B cell (primary cell): ENCODE measurements around the gene MRPL54. TPM values are rescaled to one million over a fixed set of nuclear protein-coding genes. Genes with fewer than 3 reads are reported as not detected.

Experiments
- ATAC-seq: fragments of 200-7000 bp; cut with Tn5 transposase; one replicate; pipeline ENCODE4 v1.10.0; 2021; ENCODE audit warnings: low read depth, mild to moderate bottlenecking, moderate number of reproducible peaks, moderate library complexity
- CTCF ChIA-PET: fragments of 350-600 bp; sonication (Branson Sonifier 250); formaldehyde crosslinking; loops from one replicate; lab custom pipeline; 2021; ENCODE audit warnings: antibody characterized with exemption, inconsistent platforms; lab: Charles Lee
- POLR2A ChIA-PET: fragments of 350-600 bp; sonication (Branson Sonifier 250); formaldehyde crosslinking; loops from one replicate; lab custom pipeline; 2021; ENCODE audit warnings: antibody characterized with exemption; lab: Charles Lee
- DNase-seq: peaks from one replicate; pipeline ENCODE4 v3.0.0; 2013
- H2AFZ ChIP-seq: 2 replicates; pipeline ENCODE4 v1.6.1; 2012; ENCODE audit warnings: mild to moderate bottlenecking, low read depth, low read length; ENCODE audit not compliant: insufficient read depth, poor library complexity, severe bottlenecking
- H3K27ac ChIP-seq, 2 donors: 1 replicate in 1 of 2; 2 replicates in 1 of 2; pipeline ENCODE4 v1.5.1; 2012 to 2013; ENCODE audit warnings: low read length in 2 of 2, mild to moderate bottlenecking in 2 of 2, moderate library complexity in 1 of 2
- H3K27me3 ChIP-seq, 4 experiments: fragments of 200-600 bp in 1 of 4; sonication (generic) in 1 of 4; replicated peaks in 1 of 4; 1 replicate in 2 of 4; 2 replicates in 2 of 4; pipeline versions ENCODE4 v1.6.1 to v1.7.0; 2013 to 2016; ENCODE audit warnings: low read length in 3 of 4, mild to moderate bottlenecking in 2 of 4, mixed read lengths in 1 of 4, moderate library complexity in 1 of 4; ENCODE audit not compliant: insufficient read depth in 4 of 4, control insufficient read depth in 3 of 4; ENCODE audit errors: control extremely low read depth in 1 of 4
- H3K36me3 ChIP-seq, 2 experiments: replicated peaks in 1 of 2; 1 replicate in 1 of 2; 2 replicates in 1 of 2; pipeline versions ENCODE4 v1.6.1 to v1.7.1; 2013; ENCODE audit warnings: low read length in 1 of 2; ENCODE audit not compliant: insufficient read depth in 2 of 2, control insufficient read depth in 1 of 2; ENCODE audit errors: control extremely low read depth in 1 of 2, extremely low read depth in 1 of 2
- H3K4me1 ChIP-seq, 2 donors: fragments of 200-600 bp in 1 of 2; sonication (generic) in 1 of 2; 1 replicate in 1 of 2; 2 replicates in 1 of 2; pipeline versions ENCODE4 v1.5.1 to v1.6.1; 2013 to 2017; ENCODE audit warnings: low read length in 2 of 2; ENCODE audit not compliant: control insufficient read depth in 2 of 2, insufficient read depth in 2 of 2
- H3K4me2 ChIP-seq: replicated peaks from 2 replicates; pipeline ENCODE3; 2012; ENCODE audit warnings: mild to moderate bottlenecking, low read depth, low read length; ENCODE audit not compliant: poor library complexity, severe bottlenecking
- H3K4me3 ChIP-seq, 5 experiments: fragments of 200-600 bp in 1 of 5; sonication (generic) in 1 of 5; 1 replicate in 3 of 5; 2 replicates in 2 of 5; pipeline versions ENCODE4 v1.5.1 to v1.7.0; 2011 to 2016; ENCODE audit warnings: low read length in 4 of 5, mild to moderate bottlenecking in 4 of 5, low read depth in 2 of 5, control low read depth in 1 of 5, moderate library complexity in 1 of 5; ENCODE audit not compliant: insufficient read depth in 1 of 5; ENCODE audit errors: control extremely low read depth in 1 of 5, extremely low read depth in 1 of 5
- H3K79me2 ChIP-seq: fragments of 200-600 bp; sonication (generic); one replicate; pipeline ENCODE4 v1.6.0; 2016; ENCODE audit warnings: low read length; ENCODE audit not compliant: control insufficient read depth, insufficient read depth
- H3K9ac ChIP-seq: fragments of 200-600 bp; sonication (generic); 2 replicates; pipeline ENCODE4 v1.6.1; 2017; ENCODE audit warnings: mild to moderate bottlenecking, low read length, moderate library complexity
- H3K9me3 ChIP-seq, 3 donors: one replicate each; pipeline versions ENCODE4 v1.6.1 to v1.7.1; 2013; ENCODE audit warnings: low read length in 2 of 3; ENCODE audit not compliant: control insufficient read depth in 2 of 3, insufficient read depth in 1 of 3; ENCODE audit errors: control extremely low read depth in 1 of 3
- H4K20me1 ChIP-seq: 2 replicates; pipeline ENCODE4 v1.6.0; 2012; ENCODE audit warnings: mild to moderate bottlenecking, low read length; ENCODE audit not compliant: insufficient read depth, control insufficient read depth, poor library complexity, severe bottlenecking
- H3K27ac Mint-ChIP-seq: one replicate; pipeline ENCODE4 v1.8.0; 2021; ENCODE audit warnings: mixed read lengths
- H3K27me3 Mint-ChIP-seq: one replicate; pipeline ENCODE4 v1.8.0; 2021; ENCODE audit warnings: mixed read lengths
- H3K4me1 Mint-ChIP-seq: one replicate; pipeline ENCODE4 v1.8.0; 2021; ENCODE audit warnings: mixed read lengths
- H3K4me3 Mint-ChIP-seq: one replicate; pipeline ENCODE4 v1.8.0; 2021; ENCODE audit warnings: mixed read lengths
- H3K9me3 Mint-ChIP-seq: one replicate; pipeline ENCODE4 v1.8.0; 2022; ENCODE audit warnings: mixed read lengths; ENCODE audit not compliant: insufficient read depth
- EZH2 ChIP-seq: IDR thresholded peaks from 2 replicates; pipeline ENCODE4 v1.6.1; 2012; ENCODE audit warnings: borderline replicate concordance, low read depth, mild to moderate bottlenecking, moderate library complexity, low read length; ENCODE audit not compliant: insufficient read depth, poor library complexity, severe bottlenecking
- WGBS: methylation state at CpG from one replicate; pipeline ENCODE4 v1.1.5; 2013; ENCODE audit warnings: missing lambda C conversion rate; ENCODE audit not compliant: insufficient coverage; 5-methylcytosine and 5-hydroxymethylcytosine counted together
- intact Hi-C: fragments of 100-400 bp; cut with micrococcal nuclease; formaldehyde crosslinking; loops from one replicate; pipeline ENCODE4 v1.10.0; 2022
- polyA minus RNA-seq: library from RNA; depleted of rRNA, polyadenylated mRNA; stranded (reverse); fragments of >200 nt; gene quantifications from 2 replicates; pipeline ENCODE4 v1.2.3, GENCODE V29; 2012
- polyA plus RNA-seq: library from polyadenylated mRNA; depleted of rRNA; stranded (reverse); fragments of >200 nt; gene quantifications from 2 replicates; pipeline ENCODE4 v1.2.3, GENCODE V29; 2012
- total RNA-seq, 2 donors: library from RNA; stranded (reverse); fragments of 120-200 nt in 1 of 2; gene quantifications; 1 replicate in 1 of 2; 2 replicates in 1 of 2; pipeline versions ENCODE4 v1.2.3 to v1.2.4, GENCODE V29; 2013 to 2022
- TF ChIP-seq, protein P1 (sequence below): fragments of 200-600 bp; IDR thresholded peaks from one replicate; pipeline ENCODE4 v1.8.0; 2022; ENCODE audit warnings: antibody characterized with exemption, mild to moderate bottlenecking

MRPL54 gene
- total RNA-seq, result 48.6 and 54.3 TPM in 2 replicates
- 66.3 TPM for total RNA-seq (2013)
- polyA plus RNA-seq, result 75.1 and 95.9 TPM in 2 replicates
- 43.0 and 66.2 TPM in 2 replicates for polyA minus RNA-seq

DNA sequence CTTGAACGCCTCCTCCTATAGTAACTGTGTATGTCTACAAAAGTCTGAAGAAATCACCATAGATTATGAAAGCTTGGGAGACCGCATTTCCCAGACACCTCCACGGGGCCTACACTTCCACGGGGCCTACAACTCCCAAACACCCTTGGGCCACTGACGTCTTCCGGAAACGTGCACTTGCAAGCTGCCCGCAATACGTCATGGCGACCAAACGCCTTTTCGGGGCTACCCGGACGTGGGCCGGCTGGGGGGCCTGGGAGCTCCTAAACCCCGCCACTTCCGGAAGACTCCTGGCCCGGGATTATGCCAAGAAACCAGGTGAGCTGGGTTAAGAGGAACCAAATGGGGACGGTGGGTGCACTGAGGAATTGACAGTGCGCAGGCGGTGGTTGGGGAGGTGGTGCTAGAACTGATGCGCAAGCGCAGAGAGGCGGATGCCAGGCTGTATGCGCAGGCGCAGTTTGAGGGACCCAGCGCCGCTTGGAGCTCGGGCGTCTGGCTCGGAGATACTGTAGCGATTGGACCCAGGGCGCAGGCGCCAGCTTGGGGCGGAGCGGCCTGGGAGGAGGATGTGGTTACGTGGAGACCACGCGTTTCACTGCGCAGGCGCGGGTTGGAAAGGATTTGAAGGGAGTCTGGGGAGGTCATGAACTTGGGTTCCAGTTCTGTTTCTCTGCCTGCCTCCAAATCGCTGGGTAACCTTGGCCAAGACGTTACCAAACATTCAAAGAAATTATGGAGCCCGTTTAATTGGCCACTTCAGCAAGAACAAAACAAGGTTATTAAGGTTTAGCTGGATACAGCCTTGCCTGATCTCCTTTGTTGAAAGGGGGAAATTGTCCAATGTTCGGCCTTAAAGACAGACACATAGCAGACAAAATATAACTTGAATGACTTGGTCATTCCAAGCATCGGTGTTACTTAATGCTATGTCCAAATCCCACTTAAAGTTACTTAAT, at the start of gene MRPL54:
Gene MRPL54 (plus strand): TSS at position 182 of the 959 bp plus-strand sequence. CDS start 19 bp downstream, at position 201.
- no peaks in the 10 kb centered on the region for H3K27me3 Mint-ChIP-seq

More for the DNA sequence above, at the start of gene MRPL54:
- Histone ChIP-seq H3K27me3 (no peaks in the 10 kb centered on the region), H3K9ac (peak within 1 kb of the TSS; percentile 100), H3K4me3 (peak within 1 kb of the TSS; percentile 49 to 99 (median 97)), H3K4me1 (peaks cover 25 to 35% of the 10 kb centered on the region in 2 donors), H3K36me3 (peaks cover 0 to 36% of the 10 kb centered on the region in 2 experiments), H4K20me1 (peaks cover 28% of the 10 kb centered on the region), H2AFZ (peak within 1 kb of the TSS; percentile 85), H3K27ac (peak within 1 kb of the TSS; percentile 100), H3K79me2 (peaks cover 52% of the 10 kb centered on the region), H3K4me2 (peak within 1 kb of the TSS; percentile 95), H3K9me3 (peaks cover 0 to 3% (median 0%) of the 10 kb centered on the region in 3 donors)
- DNase-seq (peak; percentile 100), ATAC-seq (peak; percentile 78)
- POLR2A ChIA-PET, result interaction anchor here (0.5 to 2.2 kb wide), 14 partner anchors 49 to 1924 kb away, joined by 3 to 14 read pairs (median 4); partner anchors contain the start of genes DAPK3, DOHH, EEF2 and FEM1A
- CTCF ChIA-PET, result interaction anchor here (0.6 to 2.9 kb wide), 18 partner anchors 9 to 1065 kb away, joined by 3 to 15 read pairs (median 3); partner anchors contain the start of genes EEF2, PIP5K1C and RAX2
- Mint-ChIP-seq H3K27ac (peak within 1 kb of the TSS; percentile 100), H3K9me3 (no peaks in the 10 kb centered on the region), H3K4me3 (peak within 1 kb of the TSS; percentile 99), H3K4me1 (peaks cover 37% of the 10 kb centered on the region)
- WGBS, result under 1% methylated on average over 43 of the region's 47 CpGs
- intact Hi-C loops, result loop anchor here (1.0 to 10.0 kb wide), 10 partner anchors 50 to 1922 kb away; partner anchors contain the start of genes ANKRD24, CHAF1A, DPP9 and EEF2
- no peak for TF ChIP-seq EZH2
- TF ChIP-seq, protein P1, sequence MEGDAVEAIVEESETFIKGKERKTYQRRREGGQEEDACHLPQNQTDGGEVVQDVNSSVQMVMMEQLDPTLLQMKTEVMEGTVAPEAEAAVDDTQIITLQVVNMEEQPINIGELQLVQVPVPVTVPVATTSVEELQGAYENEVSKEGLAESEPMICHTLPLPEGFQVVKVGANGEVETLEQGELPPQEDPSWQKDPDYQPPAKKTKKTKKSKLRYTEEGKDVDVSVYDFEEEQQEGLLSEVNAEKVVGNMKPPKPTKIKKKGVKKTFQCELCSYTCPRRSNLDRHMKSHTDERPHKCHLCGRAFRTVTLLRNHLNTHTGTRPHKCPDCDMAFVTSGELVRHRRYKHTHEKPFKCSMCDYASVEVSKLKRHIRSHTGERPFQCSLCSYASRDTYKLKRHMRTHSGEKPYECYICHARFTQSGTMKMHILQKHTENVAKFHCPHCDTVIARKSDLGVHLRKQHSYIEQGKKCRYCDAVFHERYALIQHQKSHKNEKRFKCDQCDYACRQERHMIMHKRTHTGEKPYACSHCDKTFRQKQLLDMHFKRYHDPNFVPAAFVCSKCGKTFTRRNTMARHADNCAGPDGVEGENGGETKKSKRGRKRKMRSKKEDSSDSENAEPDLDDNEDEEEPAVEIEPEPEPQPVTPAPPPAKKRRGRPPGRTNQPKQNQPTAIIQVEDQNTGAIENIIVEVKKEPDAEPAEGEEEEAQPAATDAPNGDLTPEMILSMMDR, result no peak
